VCaP (cell line): ENCODE measurements around the gene PCSK5.

ENCODE experiments used
- H3K27ac ChIP-seq: fragments of 450-650 bp; 2 replicates; pipeline ENCODE4 v1.5.1; 2017
- TF ChIP-seq, protein P1 (sequence below): fragments of 450-650 bp; conservative IDR thresholded peaks from 2 replicates; pipeline ENCODE4 v1.5.1; 2017; ENCODE audit warnings: mild to moderate bottlenecking, moderate library complexity

Gene PCSK5

GRCh38 chr9:76004526-76004925 lies 114.1 kb downstream of the PCSK5 start:
- TF ChIP-seq, protein P1, sequence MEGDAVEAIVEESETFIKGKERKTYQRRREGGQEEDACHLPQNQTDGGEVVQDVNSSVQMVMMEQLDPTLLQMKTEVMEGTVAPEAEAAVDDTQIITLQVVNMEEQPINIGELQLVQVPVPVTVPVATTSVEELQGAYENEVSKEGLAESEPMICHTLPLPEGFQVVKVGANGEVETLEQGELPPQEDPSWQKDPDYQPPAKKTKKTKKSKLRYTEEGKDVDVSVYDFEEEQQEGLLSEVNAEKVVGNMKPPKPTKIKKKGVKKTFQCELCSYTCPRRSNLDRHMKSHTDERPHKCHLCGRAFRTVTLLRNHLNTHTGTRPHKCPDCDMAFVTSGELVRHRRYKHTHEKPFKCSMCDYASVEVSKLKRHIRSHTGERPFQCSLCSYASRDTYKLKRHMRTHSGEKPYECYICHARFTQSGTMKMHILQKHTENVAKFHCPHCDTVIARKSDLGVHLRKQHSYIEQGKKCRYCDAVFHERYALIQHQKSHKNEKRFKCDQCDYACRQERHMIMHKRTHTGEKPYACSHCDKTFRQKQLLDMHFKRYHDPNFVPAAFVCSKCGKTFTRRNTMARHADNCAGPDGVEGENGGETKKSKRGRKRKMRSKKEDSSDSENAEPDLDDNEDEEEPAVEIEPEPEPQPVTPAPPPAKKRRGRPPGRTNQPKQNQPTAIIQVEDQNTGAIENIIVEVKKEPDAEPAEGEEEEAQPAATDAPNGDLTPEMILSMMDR: no peak
- no peak overlapping the region for H3K27ac ChIP-seq

DNA sequence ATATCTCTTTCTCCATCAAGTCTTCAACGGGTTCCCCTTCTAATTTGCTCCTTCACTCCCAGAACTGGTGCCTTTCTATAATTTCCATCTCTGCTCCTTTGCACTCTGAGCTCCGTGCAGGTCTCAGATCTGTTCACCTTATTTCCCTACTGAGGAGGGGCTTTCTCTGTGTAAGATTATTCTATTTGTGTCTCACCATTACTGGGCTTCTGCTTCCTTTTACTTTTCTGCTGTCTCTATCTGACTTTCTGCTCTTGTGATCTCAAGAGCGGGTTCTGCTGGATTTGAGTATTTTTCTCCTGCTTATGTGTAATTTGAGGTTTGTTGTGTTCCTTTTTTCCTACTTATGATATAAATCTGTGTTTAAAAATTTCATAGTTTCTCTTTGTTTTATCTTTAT lies 117.5 kb downstream of the PCSK5 start:
- H3K27ac ChIP-seq: no peak overlapping the region
- TF ChIP-seq, protein P1: no peak

DNA sequence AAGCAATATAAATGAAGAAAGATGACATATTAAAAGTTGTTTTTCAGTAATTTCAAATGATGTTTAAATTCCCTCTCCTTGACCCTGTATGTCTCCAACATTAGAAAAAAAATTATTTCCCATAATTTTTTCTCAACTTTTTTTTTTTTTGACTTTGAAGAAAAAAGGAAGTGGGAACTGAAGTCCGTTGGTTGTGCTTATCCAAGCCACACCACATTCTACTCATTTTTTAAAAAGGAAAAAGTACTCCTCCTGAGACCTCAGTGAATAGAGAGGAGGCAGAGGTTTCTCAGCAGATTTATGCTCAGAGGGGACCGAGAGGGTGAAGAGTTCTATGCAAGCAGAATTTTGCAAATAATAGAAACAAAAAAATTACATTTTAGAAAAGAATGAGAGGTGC lies 123.3 kb downstream of the PCSK5 start:
- TF ChIP-seq, protein P1: no peak
- no peak overlapping the region for H3K27ac ChIP-seq

DNA sequence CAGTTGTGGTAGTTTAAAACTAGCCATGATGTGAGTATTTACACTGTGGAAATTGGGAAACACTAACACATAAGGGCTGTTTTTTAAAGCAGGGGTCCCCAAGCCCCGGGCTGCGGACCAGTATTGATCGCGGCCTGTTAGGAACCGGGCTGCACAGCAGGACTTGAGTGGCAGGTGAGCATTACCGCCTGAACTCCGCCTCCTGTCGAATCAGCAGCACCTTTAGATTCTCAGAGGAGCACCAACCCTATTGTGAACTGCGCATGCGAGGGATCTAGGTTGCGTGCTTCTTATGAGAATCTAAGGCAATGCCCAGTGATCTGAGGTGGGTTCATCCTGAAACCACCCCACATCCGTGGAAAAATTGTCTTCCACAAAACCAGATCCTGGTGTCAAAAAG lies 127.8 kb downstream of the PCSK5 start:
- no peak overlapping the region for H3K27ac ChIP-seq
- TF ChIP-seq, protein P1: no peak

DNA sequence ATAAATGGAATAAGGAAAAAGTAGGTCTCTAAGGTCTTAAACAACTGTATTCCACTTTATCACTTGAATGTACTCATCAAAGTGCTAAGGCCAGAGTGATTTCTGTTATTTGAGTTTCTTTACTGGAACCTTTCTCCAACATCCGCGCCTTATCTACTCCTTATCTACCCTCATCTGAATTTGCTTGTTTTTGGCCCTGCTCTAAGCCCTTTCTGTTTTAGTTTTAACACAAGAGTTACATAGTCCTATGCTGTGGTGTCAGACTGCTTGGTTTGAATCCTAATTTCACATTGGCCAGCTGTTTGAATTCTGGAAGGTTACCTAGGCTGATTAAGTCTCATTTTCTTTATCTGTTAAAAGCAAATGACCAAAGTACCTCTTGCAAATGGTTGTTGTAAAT lies 128.3 kb downstream of the PCSK5 start:
- TF ChIP-seq, protein P1: no peak
- no peak overlapping the region for H3K27ac ChIP-seq

GRCh38 chr9:76020652-76021051 lies 130.2 kb downstream of the PCSK5 start:
- TF ChIP-seq, protein P1: no peak
- no peak overlapping the region for H3K27ac ChIP-seq

- TF ChIP-seq, protein P1: no peak
Observed at GRCh38 chr9:76022317-76022716, 131.8 kb downstream of the PCSK5 start.

More at GRCh38 chr9:76022317-76022716, 131.8 kb downstream of the PCSK5 start:
- H3K27ac ChIP-seq: no peak overlapping the region
